Gastrocnemius medialis (tissue), 4 donors: ENCODE data around the gene NAPSA. TPM values are rescaled to one million over a fixed set of nuclear protein-coding genes. Genes with fewer than 3 reads are reported as not detected.

ENCODE experiments used
- ATAC-seq, 2 donors: fragments of 150-250 bp; one replicate each; pipeline ENCODE4 v1.9.1; 2016
- DNase-seq, 2 donors: peaks; one replicate each; pipeline ENCODE4 v3.0.0-alpha.2; 2019
- H3K27ac ChIP-seq, 4 donors: fragments of 200-600 bp; sonication (generic); 1 replicate in 1 of 4; 2 replicates in 3 of 4; pipeline ENCODE4 v1.5.1; 2016 to 2018; ENCODE audit warnings: mild to moderate bottlenecking in 2 of 4, moderate library complexity in 1 of 4
- H3K27me3 ChIP-seq, 3 donors: fragments of 200-600 bp; sonication (generic) in 2 of 3; 1 replicate in 1 of 3; 2 replicates in 2 of 3; pipeline versions ENCODE4 v1.5.1 to v1.6.0; 2016 to 2019; ENCODE audit warnings: mild to moderate bottlenecking in 1 of 3, moderate library complexity in 1 of 3
- H3K36me3 ChIP-seq, 2 donors: fragments of 200-600 bp; sonication (generic) in 1 of 2; one replicate each; pipeline ENCODE4 v1.5.1; 2017 to 2018
- H3K4me1 ChIP-seq, 2 donors: fragments of 200-600 bp; sonication (generic) in 1 of 2; one replicate each; pipeline ENCODE4 v1.5.1; 2016 to 2017; ENCODE audit warnings: mild to moderate bottlenecking in 2 of 2
- H3K4me3 ChIP-seq, 4 donors: fragments of 200-600 bp; sonication (generic) in 3 of 4; 1 replicate in 1 of 4; 2 replicates in 3 of 4; pipeline ENCODE4 v1.5.1; 2016 to 2019; ENCODE audit warnings: mild to moderate bottlenecking in 2 of 4
- H3K9me3 ChIP-seq, 3 donors: fragments of 200-600 bp; sonication (generic) in 2 of 3; 1 replicate in 1 of 3; 2 replicates in 2 of 3; pipeline ENCODE4 v1.5.1; 2016 to 2019
- POLR2A ChIP-seq, 2 donors: fragments of 450-650 bp; IDR thresholded peaks; one replicate each; pipeline ENCODE4 v1.6.1; 2017; ENCODE audit warnings: antibody characterized with exemption in 2 of 2, mild to moderate bottlenecking in 2 of 2, moderate library complexity in 2 of 2
- in situ Hi-C, 4 donors: fragments of 200-750 bp; cut with MboI; loops; one replicate each; pipeline versions ENCODE4 v1.15.0 to v1.8.0; 2017; ENCODE audit warnings: low sequenced_read_pairs in 4 of 4
- intact Hi-C: fragments of 100-400 bp; cut with DNase I; formaldehyde crosslinking; loops from one replicate; pipeline ENCODE4 v1.15.1; 2023; ENCODE audit warnings: low total_unique reads
- total RNA-seq, 4 donors: library from RNA; depleted of rRNA; stranded (reverse); fragments of >200 nt; gene quantifications; one replicate each; pipeline versions ENCODE4 v1.1.0 to v1.2.3, GENCODE V29; 2016
- TF ChIP-seq, protein P1 (sequence below), 5 experiments: fragments of 450-650 bp in 3 of 5; fragments of 200-600 bp in 2 of 5; sonication (generic) in 2 of 5; IDR thresholded peaks in 4 of 5; conservative IDR thresholded peaks in 1 of 5; 1 replicate in 4 of 5; 2 replicates in 1 of 5; pipeline ENCODE4 v1.5.1; 2016 to 2019; ENCODE audit warnings: antibody characterized with exemption in 5 of 5, mild to moderate bottlenecking in 3 of 5, moderate library complexity in 3 of 5

NAPSA gene
- total RNA-seq, 4 donors from 2014 or later, result 0.09 TPM; not detected in 3

DNA sequence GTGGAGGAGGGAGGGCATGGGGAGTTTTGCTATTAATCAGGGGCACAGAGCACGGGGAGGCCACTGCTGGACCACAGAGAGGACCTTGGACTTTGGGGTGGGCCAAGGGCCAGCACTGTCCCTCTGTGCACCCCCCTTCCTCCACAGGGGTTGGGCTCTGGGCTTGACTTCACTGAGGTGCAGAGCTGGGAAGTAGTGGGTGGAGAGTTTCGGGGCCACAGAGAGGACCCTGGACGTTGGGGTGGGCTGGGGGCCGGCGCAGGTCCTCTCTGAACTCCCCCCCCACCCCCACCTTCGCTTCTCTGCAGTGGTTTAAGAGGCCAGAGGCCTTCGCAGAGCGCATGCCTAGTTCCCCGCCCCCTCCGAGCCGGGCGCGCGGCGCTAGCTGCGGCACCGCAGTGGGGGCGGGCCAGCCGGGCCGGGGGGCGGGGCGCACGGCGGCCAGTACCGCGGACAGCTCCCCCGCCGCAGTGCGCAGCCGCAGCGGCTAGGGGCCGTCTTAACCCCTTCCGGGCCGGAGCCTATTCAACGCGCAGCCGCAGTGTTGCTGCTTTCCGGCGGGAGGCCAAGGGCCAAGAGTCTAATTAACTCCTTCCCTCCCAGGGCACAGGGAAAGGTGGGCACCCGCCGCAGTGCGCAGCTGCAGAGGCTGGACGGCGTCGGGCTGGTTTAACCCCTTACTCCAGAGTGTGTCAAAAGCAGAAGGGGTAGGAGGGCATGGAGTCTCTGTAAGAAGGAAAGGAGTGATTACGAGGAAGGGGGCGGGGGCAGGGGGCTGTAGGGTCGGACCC, 39.9 kb downstream of the NAPSA start:
- ATAC-seq (no peak), DNase-seq (peak in 1 of 2 donors; percentile 44)
- in situ Hi-C loops (no loop called here), intact Hi-C loops (no loop called here)
- H3K36me3 ChIP-seq, result no peaks in the 10 kb centered on the region
- no peak overlapping the region for H3K27ac ChIP-seq
- H3K4me3 ChIP-seq, result peak overlapping the region in 1 of 4 donors; percentile 32
- peaks cover 12 to 24% (median 18%) of the 10 kb centered on the region in 3 donors for H3K27me3 ChIP-seq
- TF ChIP-seq, protein P1, sequence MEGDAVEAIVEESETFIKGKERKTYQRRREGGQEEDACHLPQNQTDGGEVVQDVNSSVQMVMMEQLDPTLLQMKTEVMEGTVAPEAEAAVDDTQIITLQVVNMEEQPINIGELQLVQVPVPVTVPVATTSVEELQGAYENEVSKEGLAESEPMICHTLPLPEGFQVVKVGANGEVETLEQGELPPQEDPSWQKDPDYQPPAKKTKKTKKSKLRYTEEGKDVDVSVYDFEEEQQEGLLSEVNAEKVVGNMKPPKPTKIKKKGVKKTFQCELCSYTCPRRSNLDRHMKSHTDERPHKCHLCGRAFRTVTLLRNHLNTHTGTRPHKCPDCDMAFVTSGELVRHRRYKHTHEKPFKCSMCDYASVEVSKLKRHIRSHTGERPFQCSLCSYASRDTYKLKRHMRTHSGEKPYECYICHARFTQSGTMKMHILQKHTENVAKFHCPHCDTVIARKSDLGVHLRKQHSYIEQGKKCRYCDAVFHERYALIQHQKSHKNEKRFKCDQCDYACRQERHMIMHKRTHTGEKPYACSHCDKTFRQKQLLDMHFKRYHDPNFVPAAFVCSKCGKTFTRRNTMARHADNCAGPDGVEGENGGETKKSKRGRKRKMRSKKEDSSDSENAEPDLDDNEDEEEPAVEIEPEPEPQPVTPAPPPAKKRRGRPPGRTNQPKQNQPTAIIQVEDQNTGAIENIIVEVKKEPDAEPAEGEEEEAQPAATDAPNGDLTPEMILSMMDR (IDR thresholded peaks at IDR 0.05 in 4 of 5, conservative IDR thresholded peaks at IDR 0.05 in 1 of 5), result no peak
- TF ChIP-seq POLR2A (IDR thresholded peaks at IDR 0.05), result no peak
- H3K9me3 ChIP-seq, result no peaks in the 10 kb centered on the region
- peaks cover 20 to 23% of the 10 kb centered on the region in 2 donors for H3K4me1 ChIP-seq

GRCh38 chr19:50324331-50324730, 41.1 kb downstream of the NAPSA start:
- DNase-seq, result no peak
- in situ Hi-C loops (no loop called here), intact Hi-C loops (no loop called here)

GRCh38 chr19:50323782-50324133, 41.7 kb downstream of the NAPSA start:
- H3K9me3 ChIP-seq, result no peaks in the 10 kb centered on the region
- intact Hi-C loops, result no loop called here
- no peak for ATAC-seq
- no peak overlapping the region for H3K27ac ChIP-seq
- no peak for TF ChIP-seq POLR2A (IDR thresholded peaks at IDR 0.05)
- peaks cover 9 to 12% of the 10 kb centered on the region in 2 donors for H3K4me1 ChIP-seq
- DNase-seq, result no peak
- in situ Hi-C loops, result no loop called here
- H3K4me3 ChIP-seq, result no peak overlapping the region
- H3K27me3 ChIP-seq, result peaks cover 12 to 21% (median 18%) of the 10 kb centered on the region in 3 donors
- no peaks in the 10 kb centered on the region for H3K36me3 ChIP-seq

More at GRCh38 chr19:50324331-50324730, 41.1 kb downstream of the NAPSA start:
- Histone ChIP-seq H3K27me3 (peaks cover 12 to 21% (median 18%) of the 10 kb centered on the region in 3 donors), H3K27ac (no peak overlapping the region), H3K4me3 (no peak overlapping the region), H3K4me1 (peaks cover 9 to 12% of the 10 kb centered on the region in 2 donors), H3K9me3 (no peaks in the 10 kb centered on the region), H3K36me3 (no peaks in the 10 kb centered on the region)
- no peak for TF ChIP-seq POLR2A (IDR thresholded peaks at IDR 0.05)
- TF ChIP-seq, protein P1 (IDR thresholded peaks at IDR 0.05 in 4 of 5, conservative IDR thresholded peaks at IDR 0.05 in 1 of 5), result no peak
- ATAC-seq, result no peak

DNA sequence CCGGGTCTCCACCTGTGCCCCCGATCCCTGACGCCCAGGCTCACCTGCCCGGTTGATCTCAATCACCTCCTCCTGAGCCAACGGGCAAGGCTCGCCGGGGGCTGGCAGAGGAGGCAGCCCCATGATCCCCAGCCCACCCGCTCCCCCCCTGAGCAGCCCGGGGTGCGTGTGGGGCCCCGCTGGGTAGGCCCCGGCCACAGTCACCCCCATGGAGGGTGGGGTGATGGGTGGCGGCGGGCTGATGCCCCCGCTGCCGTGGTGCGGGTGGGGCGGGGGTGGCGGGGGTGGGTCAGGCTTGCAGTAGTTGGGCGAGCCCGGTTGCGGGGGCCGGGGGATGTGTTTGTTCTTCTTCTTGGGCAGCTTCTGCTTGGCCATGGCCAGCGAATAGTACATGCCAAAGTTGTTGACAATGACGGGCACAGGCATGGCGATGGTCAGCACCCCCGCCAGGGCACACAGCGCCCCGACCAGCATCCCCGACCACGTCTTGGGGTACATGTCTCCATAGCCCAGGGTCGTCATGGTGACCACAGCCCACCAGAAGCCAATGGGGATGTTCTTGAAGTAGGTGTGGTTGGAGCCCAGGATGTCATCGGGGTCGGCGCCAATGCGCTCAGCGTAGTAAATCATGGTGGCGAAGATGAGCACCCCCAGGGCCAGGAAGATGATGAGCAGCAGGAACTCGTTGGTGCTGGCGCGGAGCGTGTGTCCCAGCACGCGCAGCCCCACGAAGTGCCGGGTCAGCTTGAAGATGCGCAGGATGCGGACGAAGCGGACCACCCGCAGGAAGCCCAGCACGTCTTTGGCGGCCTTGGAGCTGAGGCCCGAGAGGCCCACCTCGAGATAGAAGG, 42.3 kb downstream of the NAPSA start:
- ATAC-seq, result no peak
- in situ Hi-C loops, result no loop called here
- Histone ChIP-seq H3K4me3 (no peak overlapping the region), H3K36me3 (no peaks in the 10 kb centered on the region), H3K27ac (no peak overlapping the region), H3K4me1 (peaks cover 9 to 12% of the 10 kb centered on the region in 2 donors), H3K27me3 (peaks cover 12 to 21% (median 18%) of the 10 kb centered on the region in 3 donors), H3K9me3 (no peaks in the 10 kb centered on the region)
- DNase-seq, result no peak
- TF ChIP-seq, protein P1 (IDR thresholded peaks at IDR 0.05 in 4 of 5, conservative IDR thresholded peaks at IDR 0.05 in 1 of 5), result no peak
- no peak for TF ChIP-seq POLR2A (IDR thresholded peaks at IDR 0.05)
- intact Hi-C loops, result no loop called here

GRCh38 chr19:50322234-50322633, 43.2 kb downstream of the NAPSA start:
- intact Hi-C loops (no loop called here), in situ Hi-C loops (no loop called here)
- Histone ChIP-seq H3K9me3 (no peaks in the 10 kb centered on the region), H3K4me1 (peaks cover 9 to 12% of the 10 kb centered on the region in 2 donors), H3K27me3 (peaks cover 10 to 13% (median 11%) of the 10 kb centered on the region in 3 donors), H3K4me3 (no peak overlapping the region), H3K36me3 (no peaks in the 10 kb centered on the region), H3K27ac (no peak overlapping the region)
- DNase-seq, result no peak
- ATAC-seq, result no peak
- TF ChIP-seq POLR2A (IDR thresholded peaks at IDR 0.05), result no peak
- TF ChIP-seq, protein P1 (IDR thresholded peaks at IDR 0.05 in 4 of 5, conservative IDR thresholded peaks at IDR 0.05 in 1 of 5), result no peak
